ENCODE data around the gene COPG2.

Gene COPG2

GRCh38 chr7:130506358-130506757 is 162.2 kb downstream of the COPG2 start:
- H3K9me2 ChIP-seq (replicated peaks; ENCODE audit: low read depth, low read length) = no peaks in the 10 kb centered on the region
- H3K4me2 ChIP-seq (ENCODE audit: low read depth, low read length, poor library complexity, severe bottlenecking) = no peak overlapping the region
- no peaks in the 10 kb centered on the region for H3K4me1 ChIP-seq (ENCODE audit: insufficient read depth, low read length, poor library complexity, severe bottlenecking)
- no peaks in the 10 kb centered on the region for H3K27me3 ChIP-seq (ENCODE audit: insufficient read depth, low read length, poor library complexity, severe bottlenecking)
- no peaks in the 10 kb centered on the region for H3F3A ChIP-seq (ENCODE audit: low read depth)
- no peak for TF ChIP-seq EZH2phosphoT487 (IDR thresholded peaks at IDR 0.05; ENCODE audit: borderline replicate concordance)
- TF ChIP-seq CTCF (conservative IDR thresholded peaks at IDR 0.05; ENCODE audit: low read length) = no peak
- no peaks in the 10 kb centered on the region for H3K79me2 ChIP-seq (ENCODE audit: insufficient read depth, low read length)
- no peak overlapping the region for H3K4me3 ChIP-seq (ENCODE audit: low read length, poor library complexity, severe bottlenecking)
- no peaks in the 10 kb centered on the region for H3K9me3 ChIP-seq (ENCODE audit: insufficient read depth, low read depth, low read length)
- H4K20me1 ChIP-seq (ENCODE audit: insufficient read depth, low read length, poor library complexity, severe bottlenecking) = no peaks in the 10 kb centered on the region
- H2AFZ ChIP-seq (ENCODE audit: low read length) = no peak overlapping the region
- peaks cover 83% of the 10 kb centered on the region; the same call in 1 of the 2 replicates for H3K36me3 ChIP-seq (ENCODE audit: insufficient read depth, low read length)
- no peak overlapping the region for H3K9ac ChIP-seq (ENCODE audit: low read depth, low read length, poor library complexity, severe bottlenecking)

- peaks cover 82% of the 10 kb centered on the region; the same call in 1 of the 2 replicates for H3K36me3 ChIP-seq (ENCODE audit: insufficient read depth, low read length)
- H3K4me3 ChIP-seq (ENCODE audit: low read length, poor library complexity, severe bottlenecking) = no peak overlapping the region
- no peak overlapping the region for H3K9ac ChIP-seq (ENCODE audit: low read depth, low read length, poor library complexity, severe bottlenecking)
- H3K9me2 ChIP-seq (replicated peaks; ENCODE audit: low read depth, low read length) = no peaks in the 10 kb centered on the region
- H3K4me2 ChIP-seq (ENCODE audit: low read depth, low read length, poor library complexity, severe bottlenecking) = no peak overlapping the region
- no peaks in the 10 kb centered on the region for H3K4me1 ChIP-seq (ENCODE audit: insufficient read depth, low read length, poor library complexity, severe bottlenecking)
- no peaks in the 10 kb centered on the region for H4K20me1 ChIP-seq (ENCODE audit: insufficient read depth, low read length, poor library complexity, severe bottlenecking)
- no peak overlapping the region for H2AFZ ChIP-seq (ENCODE audit: low read length)
- no peaks in the 10 kb centered on the region for H3K79me2 ChIP-seq (ENCODE audit: insufficient read depth, low read length)
- no peaks in the 10 kb centered on the region for H3K9me3 ChIP-seq (ENCODE audit: insufficient read depth, low read depth, low read length)
- no peaks in the 10 kb centered on the region for H3K27me3 ChIP-seq (ENCODE audit: insufficient read depth, low read length, poor library complexity, severe bottlenecking)
- TF ChIP-seq CTCF (conservative IDR thresholded peaks at IDR 0.05; ENCODE audit: low read length) (no peak), EZH2phosphoT487 (IDR thresholded peaks at IDR 0.05; ENCODE audit: borderline replicate concordance) (no peak)
- no peaks in the 10 kb centered on the region for H3F3A ChIP-seq (ENCODE audit: low read depth)
Observed at GRCh38 chr7:130505753-130506152, 162.8 kb downstream of the COPG2 start.

GRCh38 chr7:130500910-130501309 is 167.6 kb downstream of the COPG2 start:
- Histone ChIP-seq H3K36me3 (ENCODE audit: insufficient read depth, low read length) (peaks cover 87% of the 10 kb centered on the region; the same call in 1 of the 2 replicates), H3K9me3 (ENCODE audit: insufficient read depth, low read depth, low read length) (no peaks in the 10 kb centered on the region), H4K20me1 (ENCODE audit: insufficient read depth, low read length, poor library complexity, severe bottlenecking) (no peaks in the 10 kb centered on the region), H3K4me3 (ENCODE audit: low read length, poor library complexity, severe bottlenecking) (no peak overlapping the region), H3K4me1 (ENCODE audit: insufficient read depth, low read length, poor library complexity, severe bottlenecking) (no peaks in the 10 kb centered on the region), H3K9me2 (replicated peaks; ENCODE audit: low read depth, low read length) (no peaks in the 10 kb centered on the region), H3F3A (ENCODE audit: low read depth) (no peaks in the 10 kb centered on the region), H3K79me2 (ENCODE audit: insufficient read depth, low read length) (no peaks in the 10 kb centered on the region), H2AFZ (ENCODE audit: low read length) (no peak overlapping the region), H3K9ac (ENCODE audit: low read depth, low read length, poor library complexity, severe bottlenecking) (no peak overlapping the region), H3K27me3 (ENCODE audit: insufficient read depth, low read length, poor library complexity, severe bottlenecking) (no peaks in the 10 kb centered on the region), H3K4me2 (ENCODE audit: low read depth, low read length, poor library complexity, severe bottlenecking) (no peak overlapping the region)
- TF ChIP-seq CTCF (conservative IDR thresholded peaks at IDR 0.05; ENCODE audit: low read length) (no peak), EZH2phosphoT487 (IDR thresholded peaks at IDR 0.05; ENCODE audit: borderline replicate concordance) (no peak)

Data from Loucy (cell line).